HEK293 (cell line): ENCODE measurements around the gene SUPT3H.

ENCODE experiments used
- BCL11A ChIP-seq: fragments of 450-650 bp; formaldehyde crosslinking; IDR thresholded peaks from 2 replicates; pipeline ENCODE4 v1.5.1; 2016; ENCODE audit warnings: low read depth, missing biosample characterization, missing genetic modification characterization
- BCL11B ChIP-seq: fragments of 450-650 bp; formaldehyde crosslinking; IDR thresholded peaks from 2 replicates; pipeline ENCODE4 v1.5.1; 2016; ENCODE audit warnings: low read depth, missing biosample characterization, missing genetic modification characterization
- GLI4 ChIP-seq: fragments of 450-650 bp; formaldehyde crosslinking; IDR thresholded peaks from 2 replicates; pipeline ENCODE4 v1.5.1; 2016; ENCODE audit warnings: missing biosample characterization, missing genetic modification characterization
- PRDM1 ChIP-seq: fragments of 450-650 bp; formaldehyde crosslinking; IDR thresholded peaks from 2 replicates; pipeline ENCODE4; 2016; ENCODE audit warnings: missing biosample characterization, missing genetic modification characterization
- SP7 ChIP-seq: fragments of 450-650 bp; formaldehyde crosslinking; IDR thresholded peaks from 2 replicates; pipeline ENCODE4 v1.5.1; 2016; ENCODE audit warnings: missing biosample characterization, missing genetic modification characterization
- ZBTB1 ChIP-seq: fragments of 450-650 bp; formaldehyde crosslinking; IDR thresholded peaks from 2 replicates; pipeline ENCODE4 v1.5.1; 2016; ENCODE audit warnings: missing biosample characterization, missing genetic modification characterization
- ZBTB20 ChIP-seq: fragments of 450-650 bp; formaldehyde crosslinking; IDR thresholded peaks from 2 replicates; pipeline ENCODE4 v1.5.1; 2016; ENCODE audit warnings: missing biosample characterization, missing genetic modification characterization
- ZIC2 ChIP-seq: fragments of 450-650 bp; formaldehyde crosslinking; IDR thresholded peaks from 2 replicates; pipeline ENCODE4 v1.5.1; 2016; ENCODE audit warnings: missing biosample characterization, missing genetic modification characterization
- ZNF157 ChIP-seq: fragments of 450-650 bp; formaldehyde crosslinking; IDR thresholded peaks from 2 replicates; pipeline ENCODE4 v1.5.1; 2016; ENCODE audit warnings: missing biosample characterization, missing genetic modification characterization
- ZNF221 ChIP-seq: fragments of 450-650 bp; formaldehyde crosslinking; IDR thresholded peaks from 2 replicates; pipeline ENCODE4 v1.5.1; 2017; ENCODE audit warnings: missing biosample characterization, missing genetic modification characterization, borderline replicate concordance
- ZNF239 ChIP-seq: fragments of 450-650 bp; formaldehyde crosslinking; IDR thresholded peaks from 2 replicates; pipeline ENCODE4 v1.5.1; 2016; ENCODE audit warnings: missing biosample characterization, missing genetic modification characterization
- ZNF311 ChIP-seq: fragments of 450-650 bp; formaldehyde crosslinking; IDR thresholded peaks from 2 replicates; pipeline ENCODE4 v1.5.1; 2017; ENCODE audit warnings: missing biosample characterization, missing genetic modification characterization, borderline replicate concordance
- ZNF560 ChIP-seq: fragments of 450-650 bp; formaldehyde crosslinking; IDR thresholded peaks from 2 replicates; pipeline ENCODE4 v1.5.1; 2017; ENCODE audit warnings: missing biosample characterization, missing genetic modification characterization, borderline replicate concordance
- ZNF600 ChIP-seq: fragments of 450-650 bp; formaldehyde crosslinking; IDR thresholded peaks from 2 replicates; pipeline ENCODE4 v1.5.1; 2016; ENCODE audit warnings: missing biosample characterization, missing genetic modification characterization
- ZNF624 ChIP-seq: fragments of 450-650 bp; formaldehyde crosslinking; IDR thresholded peaks from 2 replicates; pipeline ENCODE4 v1.5.1; 2017; ENCODE audit warnings: missing biosample characterization, missing genetic modification characterization
- ZNF629 ChIP-seq: fragments of 450-650 bp; formaldehyde crosslinking; IDR thresholded peaks from 2 replicates; pipeline ENCODE4 v1.5.1; 2017; ENCODE audit warnings: missing biosample characterization, missing genetic modification characterization
- ZNF658 ChIP-seq: fragments of 450-650 bp; formaldehyde crosslinking; IDR thresholded peaks from 2 replicates; pipeline ENCODE4; 2016; ENCODE audit warnings: missing biosample characterization, missing genetic modification characterization
- ZNF660 ChIP-seq: fragments of 450-650 bp; IDR thresholded peaks from 2 replicates; pipeline ENCODE4 v1.5.1; 2018; ENCODE audit warnings: missing biosample characterization, mild to moderate bottlenecking, missing genetic modification characterization
- ZNF664 ChIP-seq: fragments of 450-650 bp; formaldehyde crosslinking; IDR thresholded peaks from 2 replicates; pipeline ENCODE4 v1.5.1; 2016; ENCODE audit warnings: missing biosample characterization, missing genetic modification characterization
- ZNF677 ChIP-seq: fragments of 450-650 bp; IDR thresholded peaks from 2 replicates; pipeline ENCODE4 v1.5.0; 2018; ENCODE audit warnings: missing biosample characterization, mild to moderate bottlenecking, missing genetic modification characterization, moderate library complexity
- ZNF701 ChIP-seq: fragments of 450-650 bp; formaldehyde crosslinking; IDR thresholded peaks from 2 replicates; pipeline ENCODE4 v1.5.1; 2016; ENCODE audit warnings: missing biosample characterization, missing genetic modification characterization
- ZNF777 ChIP-seq: fragments of 450-650 bp; formaldehyde crosslinking; IDR thresholded peaks from 2 replicates; pipeline ENCODE4 v1.5.1; 2017; ENCODE audit warnings: missing biosample characterization, missing genetic modification characterization, borderline replicate concordance
- ZXDB ChIP-seq: fragments of 450-650 bp; formaldehyde crosslinking; IDR thresholded peaks from 2 replicates; pipeline ENCODE4 v1.5.1; 2016; ENCODE audit warnings: missing biosample characterization, missing genetic modification characterization
- TF ChIP-seq, protein P1 (sequence below): fragments of 450-650 bp; formaldehyde crosslinking; IDR thresholded peaks from 2 replicates; pipeline ENCODE4 v1.5.1; 2016; ENCODE audit warnings: missing biosample characterization, missing genetic modification characterization
- TF ChIP-seq, protein P2 (sequence below): fragments of 450-650 bp; formaldehyde crosslinking; IDR thresholded peaks from 2 replicates; pipeline ENCODE4 v1.5.1; 2017; ENCODE audit warnings: missing biosample characterization, missing genetic modification characterization
- TF ChIP-seq, protein P3 (sequence below): fragments of 450-650 bp; IDR thresholded peaks from 2 replicates; pipeline ENCODE4 v1.5.1; 2018; ENCODE audit warnings: missing biosample characterization, mild to moderate bottlenecking, missing genetic modification characterization
- TF ChIP-seq, protein P4 (sequence below): sonication (generic); formaldehyde crosslinking; IDR thresholded peaks from 2 replicates; pipeline ENCODE4 v1.8.1; 2022; ENCODE audit warnings: mild to moderate bottlenecking, moderate library complexity, missing genetic modification reagents
- TF ChIP-seq, protein P5 (sequence below): fragments of 450-650 bp; formaldehyde crosslinking; IDR thresholded peaks from 2 replicates; pipeline ENCODE4 v1.5.1; 2016; ENCODE audit warnings: missing biosample characterization, missing genetic modification characterization
- TF ChIP-seq, protein P6 (sequence below): fragments of 450-650 bp; formaldehyde crosslinking; IDR thresholded peaks from 2 replicates; pipeline ENCODE4 v1.5.1; 2016; ENCODE audit warnings: missing biosample characterization, missing genetic modification characterization, borderline replicate concordance

Gene SUPT3H

DNA sequence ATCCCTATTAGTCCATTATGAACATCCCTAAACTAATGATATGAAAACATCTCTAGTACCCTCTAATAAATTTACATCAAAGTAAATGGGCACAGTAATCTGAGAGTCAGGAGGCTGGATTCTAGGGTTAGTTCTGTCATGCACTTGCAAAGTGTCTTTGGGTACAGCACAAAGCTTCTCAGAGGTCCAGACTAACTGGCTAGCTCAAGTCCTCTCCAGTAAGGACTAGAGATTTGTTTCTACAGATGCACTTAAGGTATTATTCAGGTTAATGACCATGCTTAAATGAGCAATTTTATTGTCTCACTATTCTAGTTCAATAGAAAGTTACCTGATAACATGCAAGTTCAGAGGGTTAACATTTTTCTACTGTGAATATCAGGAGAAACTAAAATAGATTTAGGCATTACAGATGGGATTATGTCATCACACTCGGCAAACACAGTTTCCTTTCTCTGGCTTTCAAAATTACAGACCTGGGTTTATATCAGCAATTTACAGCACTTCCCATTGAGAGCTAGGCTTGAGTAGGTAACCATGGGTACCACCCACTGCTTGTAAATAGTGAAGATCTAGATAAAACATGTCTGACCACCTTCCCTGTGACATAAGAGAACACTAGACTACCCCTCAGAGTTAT is 452.5 kb downstream of the SUPT3H start (continued):
- TF ChIP-seq, protein P1, sequence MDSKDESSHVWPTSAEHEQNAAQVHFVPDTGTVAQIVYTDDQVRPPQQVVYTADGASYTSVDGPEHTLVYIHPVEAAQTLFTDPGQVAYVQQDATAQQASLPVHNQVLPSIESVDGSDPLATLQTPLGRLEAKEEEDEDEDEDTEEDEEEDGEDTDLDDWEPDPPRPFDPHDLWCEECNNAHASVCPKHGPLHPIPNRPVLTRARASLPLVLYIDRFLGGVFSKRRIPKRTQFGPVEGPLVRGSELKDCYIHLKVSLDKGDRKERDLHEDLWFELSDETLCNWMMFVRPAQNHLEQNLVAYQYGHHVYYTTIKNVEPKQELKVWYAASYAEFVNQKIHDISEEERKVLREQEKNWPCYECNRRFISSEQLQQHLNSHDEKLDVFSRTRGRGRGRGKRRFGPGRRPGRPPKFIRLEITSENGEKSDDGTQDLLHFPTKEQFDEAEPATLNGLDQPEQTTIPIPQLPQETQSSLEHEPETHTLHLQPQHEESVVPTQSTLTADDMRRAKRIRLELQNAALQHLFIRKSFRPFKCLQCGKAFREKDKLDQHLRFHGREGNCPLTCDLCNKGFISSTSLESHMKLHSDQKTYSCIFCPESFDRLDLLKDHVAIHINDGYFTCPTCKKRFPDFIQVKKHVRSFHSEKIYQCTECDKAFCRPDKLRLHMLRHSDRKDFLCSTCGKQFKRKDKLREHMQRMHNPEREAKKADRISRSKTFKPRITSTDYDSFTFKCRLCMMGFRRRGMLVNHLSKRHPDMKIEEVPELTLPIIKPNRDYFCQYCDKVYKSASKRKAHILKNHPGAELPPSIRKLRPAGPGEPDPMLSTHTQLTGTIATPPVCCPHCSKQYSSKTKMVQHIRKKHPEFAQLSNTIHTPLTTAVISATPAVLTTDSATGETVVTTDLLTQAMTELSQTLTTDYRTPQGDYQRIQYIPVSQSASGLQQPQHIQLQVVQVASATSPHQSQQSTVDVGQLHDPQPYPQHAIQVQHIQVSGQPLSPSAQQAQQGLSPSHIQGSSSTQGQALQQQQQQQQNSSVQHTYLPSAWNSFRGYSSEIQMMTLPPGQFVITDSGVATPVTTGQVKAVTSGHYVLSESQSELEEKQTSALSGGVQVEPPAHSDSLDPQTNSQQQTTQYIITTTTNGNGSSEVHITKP (tag by site-specific recombination) = peak; percentile 24; the same call in 1 of the 2 replicates
- TF ChIP-seq SP7 (tag by site-specific recombination) = peak; percentile 92
- TF ChIP-seq ZNF624 (tag by site-specific recombination) = no peak
- TF ChIP-seq ZNF701 = no peak
- TF ChIP-seq, protein P2, sequence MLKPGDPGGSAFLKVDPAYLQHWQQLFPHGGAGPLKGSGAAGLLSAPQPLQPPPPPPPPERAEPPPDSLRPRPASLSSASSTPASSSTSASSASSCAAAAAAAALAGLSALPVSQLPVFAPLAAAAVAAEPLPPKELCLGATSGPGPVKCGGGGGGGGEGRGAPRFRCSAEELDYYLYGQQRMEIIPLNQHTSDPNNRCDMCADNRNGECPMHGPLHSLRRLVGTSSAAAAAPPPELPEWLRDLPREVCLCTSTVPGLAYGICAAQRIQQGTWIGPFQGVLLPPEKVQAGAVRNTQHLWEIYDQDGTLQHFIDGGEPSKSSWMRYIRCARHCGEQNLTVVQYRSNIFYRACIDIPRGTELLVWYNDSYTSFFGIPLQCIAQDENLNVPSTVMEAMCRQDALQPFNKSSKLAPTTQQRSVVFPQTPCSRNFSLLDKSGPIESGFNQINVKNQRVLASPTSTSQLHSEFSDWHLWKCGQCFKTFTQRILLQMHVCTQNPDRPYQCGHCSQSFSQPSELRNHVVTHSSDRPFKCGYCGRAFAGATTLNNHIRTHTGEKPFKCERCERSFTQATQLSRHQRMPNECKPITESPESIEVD (tag by site-specific recombination) = peak; percentile 95
- TF ChIP-seq ZNF664 (tag by site-specific recombination) = peak; percentile 81
- TF ChIP-seq ZIC2 (tag by site-specific recombination) = 0 out of 2 replicates have a peak, but pooled peaks have one; percentile 13
- TF ChIP-seq ZNF777 = no peak
- no peak for TF ChIP-seq ZNF239
- TF ChIP-seq BCL11B (tag by site-specific recombination) = no peak
- TF ChIP-seq, protein P3, sequence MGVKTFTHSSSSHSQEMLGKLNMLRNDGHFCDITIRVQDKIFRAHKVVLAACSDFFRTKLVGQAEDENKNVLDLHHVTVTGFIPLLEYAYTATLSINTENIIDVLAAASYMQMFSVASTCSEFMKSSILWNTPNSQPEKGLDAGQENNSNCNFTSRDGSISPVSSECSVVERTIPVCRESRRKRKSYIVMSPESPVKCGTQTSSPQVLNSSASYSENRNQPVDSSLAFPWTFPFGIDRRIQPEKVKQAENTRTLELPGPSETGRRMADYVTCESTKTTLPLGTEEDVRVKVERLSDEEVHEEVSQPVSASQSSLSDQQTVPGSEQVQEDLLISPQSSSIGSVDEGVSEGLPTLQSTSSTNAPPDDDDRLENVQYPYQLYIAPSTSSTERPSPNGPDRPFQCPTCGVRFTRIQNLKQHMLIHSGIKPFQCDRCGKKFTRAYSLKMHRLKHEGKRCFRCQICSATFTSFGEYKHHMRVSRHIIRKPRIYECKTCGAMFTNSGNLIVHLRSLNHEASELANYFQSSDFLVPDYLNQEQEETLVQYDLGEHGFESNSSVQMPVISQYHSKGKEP = no peak
- no peak for TF ChIP-seq ZNF157 (tag by site-specific recombination)
- no peak for TF ChIP-seq ZNF221 (tag by site-specific recombination)
- no peak for TF ChIP-seq ZNF560
- TF ChIP-seq ZNF600 = peak; percentile 44
- TF ChIP-seq, protein P4, sequence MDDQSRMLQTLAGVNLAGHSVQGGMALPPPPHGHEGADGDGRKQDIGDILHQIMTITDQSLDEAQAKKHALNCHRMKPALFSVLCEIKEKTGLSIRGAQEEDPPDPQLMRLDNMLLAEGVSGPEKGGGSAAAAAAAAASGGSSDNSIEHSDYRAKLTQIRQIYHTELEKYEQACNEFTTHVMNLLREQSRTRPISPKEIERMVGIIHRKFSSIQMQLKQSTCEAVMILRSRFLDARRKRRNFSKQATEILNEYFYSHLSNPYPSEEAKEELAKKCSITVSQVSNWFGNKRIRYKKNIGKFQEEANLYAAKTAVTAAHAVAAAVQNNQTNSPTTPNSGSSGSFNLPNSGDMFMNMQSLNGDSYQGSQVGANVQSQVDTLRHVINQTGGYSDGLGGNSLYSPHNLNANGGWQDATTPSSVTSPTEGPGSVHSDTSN (CRISPR knock-in tag) = no peak
- peak; percentile 49 for TF ChIP-seq PRDM1 (tag by site-specific recombination)
- TF ChIP-seq ZBTB20 (tag by site-specific recombination) = peak; percentile 55; the same call in 1 of the 2 replicates
- TF ChIP-seq BCL11A = no peak
- TF ChIP-seq ZNF658 = no peak
- TF ChIP-seq, protein P5, sequence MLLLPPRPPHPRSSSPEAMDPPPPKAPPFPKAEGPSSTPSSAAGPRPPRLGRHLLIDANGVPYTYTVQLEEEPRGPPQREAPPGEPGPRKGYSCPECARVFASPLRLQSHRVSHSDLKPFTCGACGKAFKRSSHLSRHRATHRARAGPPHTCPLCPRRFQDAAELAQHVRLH (tag by site-specific recombination) = 0 out of 2 replicates have a peak, but pooled peaks have one; percentile 41
- TF ChIP-seq GLI4 (tag by site-specific recombination) = no peak
- TF ChIP-seq, protein P6, sequence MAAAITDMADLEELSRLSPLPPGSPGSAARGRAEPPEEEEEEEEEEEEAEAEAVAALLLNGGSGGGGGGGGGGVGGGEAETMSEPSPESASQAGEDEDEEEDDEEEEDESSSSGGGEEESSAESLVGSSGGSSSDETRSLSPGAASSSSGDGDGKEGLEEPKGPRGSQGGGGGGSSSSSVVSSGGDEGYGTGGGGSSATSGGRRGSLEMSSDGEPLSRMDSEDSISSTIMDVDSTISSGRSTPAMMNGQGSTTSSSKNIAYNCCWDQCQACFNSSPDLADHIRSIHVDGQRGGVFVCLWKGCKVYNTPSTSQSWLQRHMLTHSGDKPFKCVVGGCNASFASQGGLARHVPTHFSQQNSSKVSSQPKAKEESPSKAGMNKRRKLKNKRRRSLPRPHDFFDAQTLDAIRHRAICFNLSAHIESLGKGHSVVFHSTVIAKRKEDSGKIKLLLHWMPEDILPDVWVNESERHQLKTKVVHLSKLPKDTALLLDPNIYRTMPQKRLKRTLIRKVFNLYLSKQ (tag by site-specific recombination) = no peak
- no peak for TF ChIP-seq ZBTB1 (tag by site-specific recombination)
- 0 out of 2 replicates have a peak, but pooled peaks have one; percentile 15 for TF ChIP-seq ZNF660 (tag by site-specific recombination)
- TF ChIP-seq ZNF677 (tag by site-specific recombination) = no peak
- TF ChIP-seq ZNF629 (tag by site-specific recombination) = peak; percentile 57; the same call in 1 of the 2 replicates
- TF ChIP-seq ZNF311 (tag by site-specific recombination) = no peak
- TF ChIP-seq ZXDB (tag by site-specific recombination) = 0 out of 2 replicates have a peak, but pooled peaks have one; percentile 23
